Measurements from ENCODE around the gene RASD2.
"Not testable (repeated sequence)": the region's sequence is repeated elsewhere in the genome, so short reads cannot be mapped to it uniquely, and the experiment has no call there.

Gene RASD2

DNA sequence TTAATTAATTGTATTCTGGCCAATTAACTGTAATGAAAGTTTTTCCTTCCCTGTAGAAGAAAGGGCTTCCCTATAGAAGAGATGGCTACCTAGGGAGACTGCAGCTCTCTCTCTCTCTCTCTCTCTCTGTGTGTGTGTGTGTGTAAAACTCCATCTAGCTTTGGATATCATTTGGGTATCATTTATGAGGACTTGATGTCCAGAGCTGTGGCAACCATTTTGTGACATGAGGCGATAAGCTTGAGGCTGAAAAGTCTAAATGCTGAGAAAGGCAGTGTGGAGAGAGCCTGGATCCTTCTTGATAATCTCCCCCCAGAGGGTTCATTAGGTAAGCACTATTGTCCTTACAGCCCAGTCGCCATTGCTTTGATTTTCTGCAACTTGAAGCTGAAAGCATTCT lies 30.7 kb upstream of the RASD2 start:
- H3K27me3 ChIP-seq (ENCODE audit: insufficient read depth, low read depth, severe bottlenecking) = no peaks in the 10 kb centered on the region
- H3K36me3 ChIP-seq = no peaks in the 10 kb centered on the region
- TF ChIP-seq, protein P1, sequence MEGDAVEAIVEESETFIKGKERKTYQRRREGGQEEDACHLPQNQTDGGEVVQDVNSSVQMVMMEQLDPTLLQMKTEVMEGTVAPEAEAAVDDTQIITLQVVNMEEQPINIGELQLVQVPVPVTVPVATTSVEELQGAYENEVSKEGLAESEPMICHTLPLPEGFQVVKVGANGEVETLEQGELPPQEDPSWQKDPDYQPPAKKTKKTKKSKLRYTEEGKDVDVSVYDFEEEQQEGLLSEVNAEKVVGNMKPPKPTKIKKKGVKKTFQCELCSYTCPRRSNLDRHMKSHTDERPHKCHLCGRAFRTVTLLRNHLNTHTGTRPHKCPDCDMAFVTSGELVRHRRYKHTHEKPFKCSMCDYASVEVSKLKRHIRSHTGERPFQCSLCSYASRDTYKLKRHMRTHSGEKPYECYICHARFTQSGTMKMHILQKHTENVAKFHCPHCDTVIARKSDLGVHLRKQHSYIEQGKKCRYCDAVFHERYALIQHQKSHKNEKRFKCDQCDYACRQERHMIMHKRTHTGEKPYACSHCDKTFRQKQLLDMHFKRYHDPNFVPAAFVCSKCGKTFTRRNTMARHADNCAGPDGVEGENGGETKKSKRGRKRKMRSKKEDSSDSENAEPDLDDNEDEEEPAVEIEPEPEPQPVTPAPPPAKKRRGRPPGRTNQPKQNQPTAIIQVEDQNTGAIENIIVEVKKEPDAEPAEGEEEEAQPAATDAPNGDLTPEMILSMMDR (IDR thresholded peaks at IDR 0.05; ENCODE audit: low read depth, low read length) = no peak
- H3K27ac ChIP-seq = no peak overlapping the region
- DNase-seq = no peak
- H3K4me3 ChIP-seq (ENCODE audit: low read depth, low read length) = no peak overlapping the region
- no peaks in the 10 kb centered on the region for H3K9me3 ChIP-seq (ENCODE audit: severe bottlenecking)

DNA sequence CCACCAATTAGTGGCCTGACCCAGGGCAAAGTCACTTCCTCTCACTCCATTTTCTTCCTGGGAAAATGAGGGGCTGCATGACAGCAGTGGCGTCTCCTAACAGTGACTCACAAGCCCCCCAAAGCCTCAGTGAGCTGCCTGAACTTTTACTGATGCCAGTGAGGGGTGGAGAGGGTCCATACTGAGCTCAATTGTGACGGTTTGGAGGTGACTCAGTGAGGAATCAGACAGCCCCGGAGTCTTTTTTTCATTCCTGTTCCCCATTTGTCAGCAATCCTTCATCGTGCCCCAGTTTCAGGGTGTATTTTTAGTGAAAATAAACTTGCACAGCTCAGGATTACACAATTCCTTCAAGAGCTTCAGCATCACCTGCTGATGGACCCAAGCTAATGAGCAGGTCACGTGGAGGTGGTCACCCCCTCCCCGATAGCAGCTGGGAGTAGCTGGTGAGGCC lies 30.1 kb upstream of the RASD2 start:
- H3K9me3 ChIP-seq (ENCODE audit: severe bottlenecking) = no peaks in the 10 kb centered on the region
- TF ChIP-seq, protein P1 (IDR thresholded peaks at IDR 0.05; ENCODE audit: low read depth, low read length) = no peak
- no peak for DNase-seq
- no peaks in the 10 kb centered on the region for H3K36me3 ChIP-seq
- no peak overlapping the region for H3K4me3 ChIP-seq (ENCODE audit: low read depth, low read length)
- H3K27ac ChIP-seq = no peak overlapping the region
- H3K27me3 ChIP-seq (ENCODE audit: insufficient read depth, low read depth, severe bottlenecking) = no peaks in the 10 kb centered on the region

DNA sequence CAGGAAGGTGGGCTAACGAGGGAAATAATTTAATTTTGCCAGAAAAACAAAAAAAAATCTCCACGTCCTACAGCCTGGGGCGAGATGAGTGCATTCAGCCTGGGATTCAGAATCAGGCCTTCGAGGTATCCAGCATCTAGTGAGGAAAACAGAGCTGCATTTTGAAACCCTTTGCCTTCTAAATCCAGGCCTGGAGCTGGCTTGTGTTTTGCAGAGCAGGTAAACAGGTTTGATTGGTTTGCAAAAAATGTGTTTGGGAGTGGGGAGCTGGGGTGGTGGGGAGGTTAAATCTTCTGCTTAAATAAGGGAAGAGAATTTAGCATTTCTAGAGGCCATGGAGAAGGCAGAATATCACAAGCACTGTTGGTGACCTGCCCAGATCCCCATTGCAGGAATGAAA lies 29.7 kb upstream of the RASD2 start:
- TF ChIP-seq, protein P1 (IDR thresholded peaks at IDR 0.05; ENCODE audit: low read depth, low read length) = no peak

DNA sequence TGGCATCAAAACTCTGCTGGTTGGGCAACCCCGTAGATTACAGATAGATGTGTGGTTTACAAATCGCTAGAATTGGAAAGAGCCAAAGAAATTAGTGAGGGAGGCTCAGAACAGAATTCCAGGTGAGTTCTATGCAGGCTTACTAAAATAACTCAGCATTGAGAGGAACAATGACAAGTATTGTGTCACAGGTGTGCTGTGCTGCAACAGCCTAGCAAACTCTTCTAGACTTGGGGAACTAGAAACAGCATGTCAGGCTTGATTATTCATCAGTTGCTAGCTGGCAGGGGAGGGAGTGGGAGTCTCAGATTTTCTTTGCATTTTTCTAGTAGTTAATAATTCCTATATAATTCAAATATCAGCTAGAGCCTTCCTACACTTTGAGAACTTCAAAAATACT lies 26.3 kb upstream of the RASD2 start:
- Histone ChIP-seq H3K27me3 (ENCODE audit: insufficient read depth, low read depth, severe bottlenecking) (no peaks in the 10 kb centered on the region), H3K9me3 (ENCODE audit: severe bottlenecking) (no peaks in the 10 kb centered on the region), H3K36me3 (no peaks in the 10 kb centered on the region), H3K4me3 (ENCODE audit: low read depth, low read length) (no peak overlapping the region), H3K27ac (no peak overlapping the region)
- DNase-seq = no peak
- TF ChIP-seq, protein P1 (IDR thresholded peaks at IDR 0.05; ENCODE audit: low read depth, low read length) = no peak

More for the DNA sequence above, 29.7 kb upstream of the RASD2 start:
- Histone ChIP-seq H3K27ac (no peak overlapping the region), H3K27me3 (ENCODE audit: insufficient read depth, low read depth, severe bottlenecking) (no peaks in the 10 kb centered on the region), H3K9me3 (ENCODE audit: severe bottlenecking) (no peaks in the 10 kb centered on the region), H3K36me3 (no peaks in the 10 kb centered on the region), H3K4me3 (ENCODE audit: low read depth, low read length) (no peak overlapping the region)
- DNase-seq = no peak

DNA sequence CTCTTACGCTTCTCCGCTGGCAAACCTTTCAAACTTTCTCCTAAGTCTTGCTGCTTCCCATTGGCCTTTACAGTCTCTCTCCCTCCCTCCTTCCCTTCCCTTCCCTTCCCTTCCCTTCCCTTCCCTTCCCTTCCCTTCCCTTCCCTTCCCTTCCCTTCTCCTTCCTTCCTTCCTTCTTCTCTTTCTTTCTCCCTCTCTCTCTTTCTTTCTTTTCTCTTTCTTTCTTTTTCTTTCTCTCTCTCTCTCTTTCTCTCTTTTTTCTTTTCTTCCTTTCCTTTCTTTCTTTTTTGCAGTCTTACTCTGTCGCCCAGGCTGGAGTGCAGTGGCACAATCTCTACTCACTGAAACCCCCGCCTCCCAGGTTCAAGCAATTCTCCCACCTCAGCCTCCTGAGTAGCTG lies 24.7 kb upstream of the RASD2 start:
- DNase-seq; H3K27ac ChIP-seq; H3K36me3 ChIP-seq; H3K9me3 ChIP-seq (ENCODE audit: severe bottlenecking); H3K4me3 ChIP-seq (ENCODE audit: low read depth, low read length); H3K27me3 ChIP-seq (ENCODE audit: insufficient read depth, low read depth, severe bottlenecking): not testable (repeated sequence)

DNA sequence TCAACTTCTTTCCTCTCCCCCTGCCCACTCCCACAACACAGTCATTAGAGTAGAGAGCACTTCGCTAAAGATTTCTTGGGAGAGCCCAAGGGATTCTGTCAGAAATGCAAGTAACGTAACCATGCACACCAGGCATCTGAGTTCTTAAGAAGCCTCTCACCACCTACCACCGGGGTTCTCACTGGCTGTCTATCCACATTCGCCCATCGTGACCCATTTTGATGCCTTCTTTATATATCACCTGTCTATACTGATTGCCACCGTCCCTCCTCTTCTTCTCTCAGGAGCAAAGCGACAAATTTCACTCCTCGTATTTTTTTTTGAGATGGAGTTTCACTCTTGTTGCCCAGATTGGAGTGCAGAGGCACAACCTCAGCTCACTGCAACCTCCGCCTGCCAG lies 23.9 kb upstream of the RASD2 start:
- H3K4me3 ChIP-seq (ENCODE audit: low read depth, low read length) = no peak overlapping the region
- DNase-seq = no peak
- no peaks in the 10 kb centered on the region for H3K36me3 ChIP-seq
- no peaks in the 10 kb centered on the region for H3K27me3 ChIP-seq (ENCODE audit: insufficient read depth, low read depth, severe bottlenecking)
- TF ChIP-seq, protein P1 (IDR thresholded peaks at IDR 0.05; ENCODE audit: low read depth, low read length) = no peak
- H3K27ac ChIP-seq = no peak overlapping the region
- no peaks in the 10 kb centered on the region for H3K9me3 ChIP-seq (ENCODE audit: severe bottlenecking)

Measured in WERI-Rb-1 (cell line).